ENCODE measurements around the gene MCTP2. TPM values are rescaled to one million over a fixed set of nuclear protein-coding genes. Genes with fewer than 3 reads are reported as not detected.

The MCTP2 gene
- total and polyA plus RNA-seq, 2 of the 13 experiments (the other 11 are each of a cell fraction or from before 2014, with no cell fraction given), result 5.1 to 8.6 TPM

- no peak for TF ChIP-seq MLXIP (CRISPR knock-in tag; IDR thresholded peaks at IDR 0.05; ENCODE audit: borderline replicate concordance)
- TF ChIP-seq GATA4 (IDR thresholded peaks at IDR 0.05; ENCODE audit: borderline replicate concordance, low read depth), result no peak
Observed at GRCh38 chr15:94237903-94238302, 6.5 kb downstream of the MCTP2 start (continued).

GRCh38 chr15:94238539-94239118, 7.3 kb downstream of the MCTP2 start:
- POLR2A ChIA-PET, result no interaction called here
- BruUV-seq (replicated peaks), result no TSS peak
- CTCF ChIA-PET (ENCODE audit: low intra/inter-chr PET ratio, low total read pairs), result no interaction called here

More at GRCh38 chr15:94238539-94239118, 7.3 kb downstream of the MCTP2 start:
- Histone ChIP-seq H3K9me3 (ENCODE audit: low read length) (peaks cover 4% of the 10 kb centered on the region; the same call in 1 of the 2 replicates), H3K79me2 (ENCODE audit: insufficient read depth, low read length) (peaks cover 11% of the 10 kb centered on the region), H3K36me3 (replicated peaks in 1 of 2; ENCODE audit: control insufficient read depth in 1 of 2, insufficient read depth in 2 of 2, low read length in 2 of 2) (no peaks in the 10 kb centered on the region), H3K27ac (ENCODE audit: extremely low read length, insufficient read depth, low read length) (no peak overlapping the region), H2AFZ (ENCODE audit: low read length) (no peak overlapping the region), H3K4me2 (ENCODE audit: low read depth, low read length) (no peak overlapping the region), H3K4me1 (ENCODE audit: insufficient read depth, low read length) (no peaks in the 10 kb centered on the region), H3K27me3 (ENCODE audit: control insufficient read depth in 1 of 2, insufficient read depth in 2 of 2, low read length in 2 of 2) (no peaks in the 10 kb centered on the region), H3K9ac (ENCODE audit: insufficient read depth, low read depth, low read length) (no peak overlapping the region), H4K20me1 (ENCODE audit: insufficient read depth, low read length) (no peaks in the 10 kb centered on the region), H3K4me3 (replicated peaks in 1 of 3; ENCODE audit: insufficient read depth in 1 of 3, low read depth in 2 of 3, low read length in 3 of 3) (no peak overlapping the region)
- intact Hi-C loops (cut with micrococcal nuclease; ENCODE audit: unreplicated experiment), result no loop called here
- in situ Hi-C loops (cut with HindIII; ENCODE audit: extremely low pct_ligation_motif_present, low pct_unique_long_range_greater_than_20kb), result no loop called here
- TF ChIP-seq SAP130 (CRISPR knock-in tag; IDR thresholded peaks at IDR 0.05; ENCODE audit: low read depth) (no peak), ZBTB34 (CRISPR knock-in tag; IDR thresholded peaks at IDR 0.05) (no peak), CAMTA2 (CRISPR knock-in tag; IDR thresholded peaks at IDR 0.05; ENCODE audit: borderline replicate concordance) (no peak), ZNF775 (CRISPR knock-in tag; IDR thresholded peaks at IDR 0.05; ENCODE audit: borderline replicate concordance) (no peak), PHF20 (CRISPR knock-in tag; IDR thresholded peaks at IDR 0.05) (no peak), HES4 (CRISPR knock-in tag; IDR thresholded peaks at IDR 0.05; ENCODE audit: borderline replicate concordance) (no peak), KDM2A (CRISPR knock-in tag; IDR thresholded peaks at IDR 0.05; ENCODE audit: borderline replicate concordance, low read depth) (no peak), ZNF281 (CRISPR knock-in tag; IDR thresholded peaks at IDR 0.05; ENCODE audit: borderline replicate concordance) (no peak)
- 46% methylated on average over 4 of the region's 4 CpGs for WGBS (ENCODE audit: low lambda C conversion rate)
- FAIRE-seq (no peak), DNase-seq (ENCODE audit: low spot score) (no peak), ATAC-seq (no peak)

All from HepG2 (cell line).